ENCODE results near the gene GSTA1. TPM values are rescaled to one million over a fixed set of nuclear protein-coding genes. Genes with fewer than 3 reads are reported as not detected.
"Not testable (repeated sequence)": the region's sequence is repeated elsewhere in the genome, so short reads cannot be mapped to it uniquely, and the experiment has no call there.

GSTA1 gene
- total RNA-seq, 4 donors from 2014 or later = 1.4 to 18.5 (median 16.2) TPM; not detected in 1

DNA sequence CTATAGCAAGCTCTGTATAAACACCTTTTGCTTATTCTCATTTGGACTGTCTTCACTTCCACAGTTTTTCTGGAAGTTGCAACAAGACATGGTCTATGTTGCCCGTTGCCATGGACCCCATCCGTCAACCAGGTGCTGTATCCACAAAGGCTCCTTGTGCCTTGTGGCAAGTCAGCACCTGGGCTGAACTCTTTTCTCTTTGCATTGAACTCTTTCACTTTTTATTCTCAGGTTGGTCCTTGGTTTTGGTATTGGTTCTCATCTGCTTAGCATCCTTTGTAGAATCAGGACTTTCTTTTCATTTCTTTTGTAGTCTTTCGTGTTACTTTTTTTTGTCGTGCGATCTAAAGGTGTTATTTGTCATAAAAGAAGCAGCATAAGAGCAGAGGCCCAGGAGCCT, 5.0 kb upstream of the GSTA1 start:
- no peak for TF ChIP-seq POLR2A (IDR thresholded peaks at IDR 0.05)
- no peak for TF ChIP-seq POLR2AphosphoS5 (IDR thresholded peaks at IDR 0.05)
- TF ChIP-seq EP300 (IDR thresholded peaks at IDR 0.05; ENCODE audit: low read depth) = no peak
- TF ChIP-seq, protein P1, sequence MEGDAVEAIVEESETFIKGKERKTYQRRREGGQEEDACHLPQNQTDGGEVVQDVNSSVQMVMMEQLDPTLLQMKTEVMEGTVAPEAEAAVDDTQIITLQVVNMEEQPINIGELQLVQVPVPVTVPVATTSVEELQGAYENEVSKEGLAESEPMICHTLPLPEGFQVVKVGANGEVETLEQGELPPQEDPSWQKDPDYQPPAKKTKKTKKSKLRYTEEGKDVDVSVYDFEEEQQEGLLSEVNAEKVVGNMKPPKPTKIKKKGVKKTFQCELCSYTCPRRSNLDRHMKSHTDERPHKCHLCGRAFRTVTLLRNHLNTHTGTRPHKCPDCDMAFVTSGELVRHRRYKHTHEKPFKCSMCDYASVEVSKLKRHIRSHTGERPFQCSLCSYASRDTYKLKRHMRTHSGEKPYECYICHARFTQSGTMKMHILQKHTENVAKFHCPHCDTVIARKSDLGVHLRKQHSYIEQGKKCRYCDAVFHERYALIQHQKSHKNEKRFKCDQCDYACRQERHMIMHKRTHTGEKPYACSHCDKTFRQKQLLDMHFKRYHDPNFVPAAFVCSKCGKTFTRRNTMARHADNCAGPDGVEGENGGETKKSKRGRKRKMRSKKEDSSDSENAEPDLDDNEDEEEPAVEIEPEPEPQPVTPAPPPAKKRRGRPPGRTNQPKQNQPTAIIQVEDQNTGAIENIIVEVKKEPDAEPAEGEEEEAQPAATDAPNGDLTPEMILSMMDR (IDR thresholded peaks at IDR 0.05) = no peak
- Histone ChIP-seq H3K4me3 (no peak overlapping the region), H3K4me1 (no peaks in the 10 kb centered on the region), H3K27ac (no peak overlapping the region), H3K27me3 (no peaks in the 10 kb centered on the region), H3K9me3 (no peaks in the 10 kb centered on the region), H3K36me3 (no peaks in the 10 kb centered on the region)
- DNase-seq = no peak
- in situ Hi-C loops (cut with MboI; ENCODE audit: low pct_ligation_motif_present in 1 of 4, low pct_unique_long_range_greater_than_20kb in 1 of 4, low sequenced_read_pairs in 3 of 4) (no loop called here), intact Hi-C loops (cut with DNase I; ENCODE audit: low total_unique reads) (no loop called here)
- 84 to 87% methylated on average over 5 of the region's 5 CpGs for WGBS, 2 donors (ENCODE audit: low coverage in 1 of 2)

DNA sequence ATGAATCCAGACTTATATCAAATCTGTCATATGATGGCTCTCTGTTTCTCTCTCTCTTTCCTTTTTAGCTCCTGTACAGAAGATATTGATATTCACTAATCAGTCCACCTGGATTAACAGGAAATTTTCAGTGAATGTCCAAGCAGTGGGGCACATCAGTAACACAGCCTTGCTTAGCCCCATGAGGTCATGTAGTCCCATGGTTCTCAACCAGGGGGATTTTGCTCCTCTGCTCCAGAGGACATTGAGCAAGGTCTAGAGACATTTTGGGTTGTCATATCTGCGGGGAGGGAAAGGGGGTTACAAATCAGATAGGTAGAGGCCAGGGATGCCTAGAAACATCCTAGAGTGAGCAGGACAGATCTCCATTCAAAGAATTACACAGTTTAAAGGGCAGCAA, 810 bp downstream of the GSTA1 start:
- intact Hi-C loops (cut with DNase I; ENCODE audit: low total_unique reads) (no loop called here), in situ Hi-C loops (cut with MboI; ENCODE audit: low pct_ligation_motif_present in 1 of 4, low pct_unique_long_range_greater_than_20kb in 1 of 4, low sequenced_read_pairs in 3 of 4) (no loop called here)
- WGBS, 2 donors (ENCODE audit: low coverage in 1 of 2) = 96% methylated on average over 1 of the region's 1 CpG; no CpG with 5 or more reads in 1 of the 2 donors
- Histone ChIP-seq H3K9me3 (no peaks in the 10 kb centered on the region), H3K27ac (no peak overlapping the region), H3K4me3 (no peak overlapping the region), H3K36me3 (no peaks in the 10 kb centered on the region), H3K4me1 (no peaks in the 10 kb centered on the region), H3K27me3 (no peaks in the 10 kb centered on the region)
- TF ChIP-seq POLR2A (IDR thresholded peaks at IDR 0.05) (no peak), EP300 (IDR thresholded peaks at IDR 0.05; ENCODE audit: low read depth) (no peak), POLR2AphosphoS5 (IDR thresholded peaks at IDR 0.05) (no peak)
- TF ChIP-seq, protein P1 (IDR thresholded peaks at IDR 0.05) = no peak
- DNase-seq = no peak

GRCh38 chr6:52801188-52801841, 2.3 kb downstream of the GSTA1 start:
- Histone ChIP-seq H3K27ac (no peak overlapping the region), H3K36me3 (no peaks in the 10 kb centered on the region), H3K27me3 (no peaks in the 10 kb centered on the region), H3K9me3 (no peaks in the 10 kb centered on the region), H3K4me3 (no peak overlapping the region), H3K4me1 (no peaks in the 10 kb centered on the region)
- intact Hi-C loops (cut with DNase I; ENCODE audit: low total_unique reads) = no loop called here
- TF ChIP-seq POLR2A (IDR thresholded peaks at IDR 0.05) = no peak
- TF ChIP-seq POLR2AphosphoS5 (IDR thresholded peaks at IDR 0.05) = no peak
- TF ChIP-seq EP300 (IDR thresholded peaks at IDR 0.05; ENCODE audit: low read depth) = no peak
- TF ChIP-seq, protein P1 (IDR thresholded peaks at IDR 0.05) = no peak
- WGBS, 2 donors (ENCODE audit: low coverage in 1 of 2) = 50 to 78% methylated on average over 1 to 2 of the region's 2 CpGs
- DNase-seq = no peak
- in situ Hi-C loops (cut with MboI; ENCODE audit: low pct_ligation_motif_present in 1 of 4, low pct_unique_long_range_greater_than_20kb in 1 of 4, low sequenced_read_pairs in 3 of 4) = no loop called here

GRCh38 chr6:52799272-52799671, 4.3 kb downstream of the GSTA1 start:
- in situ Hi-C loops (cut with MboI; ENCODE audit: low pct_ligation_motif_present in 1 of 4, low pct_unique_long_range_greater_than_20kb in 1 of 4, low sequenced_read_pairs in 3 of 4); DNase-seq; H3K27me3 ChIP-seq; H3K4me1 ChIP-seq; intact Hi-C loops (cut with DNase I; ENCODE audit: low total_unique reads); H3K4me3 ChIP-seq; H3K27ac ChIP-seq; H3K36me3 ChIP-seq; H3K9me3 ChIP-seq: not testable (repeated sequence)
- WGBS, 2 donors (ENCODE audit: low coverage in 1 of 2) = 80 to 94% methylated on average over 1 of the region's 1 CpG

GRCh38 chr6:52794366-52794765, 9.2 kb downstream of the GSTA1 start:
- H3K27me3 ChIP-seq; H3K9me3 ChIP-seq; in situ Hi-C loops (cut with MboI; ENCODE audit: low pct_ligation_motif_present in 1 of 4, low pct_unique_long_range_greater_than_20kb in 1 of 4, low sequenced_read_pairs in 3 of 4); H3K4me3 ChIP-seq; H3K4me1 ChIP-seq; DNase-seq; H3K27ac ChIP-seq; intact Hi-C loops (cut with DNase I; ENCODE audit: low total_unique reads); H3K36me3 ChIP-seq: not testable (repeated sequence)
- WGBS, 2 donors (ENCODE audit: low coverage in 1 of 2) = 86% methylated on average over 2 of the region's 2 CpGs; no CpG with 5 or more reads in 1 of the 2 donors
